CD4-positive, alpha-beta memory T cell (primary cell): ENCODE results near the gene GHRH. TPM values are rescaled to one million over a fixed set of nuclear protein-coding genes. Genes with fewer than 3 reads are reported as not detected.

Source experiments
- CTCF ChIA-PET: fragments of 350-600 bp; sonication (Branson Sonifier 250); formaldehyde crosslinking; loops from one replicate; lab custom pipeline; 2021; ENCODE audit warnings: inconsistent platforms; ENCODE audit not compliant: partially characterized antibody; lab: Charles Lee
- POLR2A ChIA-PET: fragments of 350-600 bp; sonication (Branson Sonifier 250); formaldehyde crosslinking; loops from one replicate; lab custom pipeline; 2021; ENCODE audit not compliant: partially characterized antibody; lab: Charles Lee
- DNase-seq, 5 donors: peaks; one replicate each; pipeline versions ENCODE4 v3.0.0 to v3.0.0-alpha.2; 2020 to 2022; ENCODE audit warnings: mixed read lengths in 1 of 5
- H3K27ac ChIP-seq: one replicate; pipeline ENCODE4 v1.7.0; 2013; ENCODE audit warnings: low read depth, low read length
- H3K27me3 ChIP-seq: 2 replicates; pipeline ENCODE4 v1.7.0; 2013; ENCODE audit warnings: mild to moderate bottlenecking, low read length, moderate library complexity; ENCODE audit not compliant: insufficient read depth
- H3K36me3 ChIP-seq: 2 replicates; pipeline ENCODE4 v1.7.0; 2013; ENCODE audit warnings: mild to moderate bottlenecking, low read length, moderate library complexity; ENCODE audit not compliant: insufficient read depth
- H3K4me1 ChIP-seq: 2 replicates; pipeline ENCODE4 v1.7.0; 2013; ENCODE audit warnings: mild to moderate bottlenecking, low read length, moderate library complexity; ENCODE audit not compliant: insufficient read depth
- H3K4me3 ChIP-seq, 2 donors: one replicate each; pipeline ENCODE4 v1.7.0; 2013; ENCODE audit warnings: low read length in 2 of 2, mild to moderate bottlenecking in 1 of 2
- H3K9me3 ChIP-seq, 2 donors: one replicate each; pipeline ENCODE4 v1.7.0; 2013; ENCODE audit warnings: low read length in 2 of 2, control low read depth in 1 of 2; ENCODE audit not compliant: control insufficient read depth in 1 of 2
- H3K27ac Mint-ChIP-seq, 7 donors: one replicate each; pipeline ENCODE4 v1.8.0; 2020 to 2021; ENCODE audit warnings: mixed read lengths in 7 of 7, mild to moderate bottlenecking in 6 of 7, inconsistent platforms in 3 of 7, moderate library complexity in 3 of 7
- H3K27me3 Mint-ChIP-seq, 2 donors: one replicate each; pipeline ENCODE4 v1.8.0; 2020 to 2021; ENCODE audit warnings: mixed read lengths in 2 of 2
- H3K36me3 Mint-ChIP-seq, 2 donors: one replicate each; pipeline ENCODE4 v1.8.0; 2020 to 2021; ENCODE audit warnings: mixed read lengths in 2 of 2, inconsistent platforms in 1 of 2, mild to moderate bottlenecking in 1 of 2
- H3K4me1 Mint-ChIP-seq, 4 donors: one replicate each; pipeline ENCODE4 v1.8.0; 2020 to 2021; ENCODE audit warnings: mixed read lengths in 4 of 4, mild to moderate bottlenecking in 1 of 4
- H3K4me3 Mint-ChIP-seq, 8 donors: one replicate each; pipeline ENCODE4 v1.8.0; 2020 to 2021; ENCODE audit warnings: mixed read lengths in 8 of 8, mild to moderate bottlenecking in 7 of 8, moderate library complexity in 6 of 8, inconsistent platforms in 3 of 8
- H3K9me3 Mint-ChIP-seq, 8 donors: one replicate each; pipeline ENCODE4 v1.8.0; 2020 to 2021; ENCODE audit warnings: mixed read lengths in 8 of 8, mild to moderate bottlenecking in 5 of 8, inconsistent platforms in 3 of 8, moderate library complexity in 1 of 8
- intact Hi-C: fragments of 100-400 bp; cut with micrococcal nuclease; formaldehyde crosslinking; loops from one replicate; pipeline ENCODE4 v1.15.1; 2023
- polyA plus RNA-seq, 2 donors: library from polyadenylated mRNA; unstranded; fragments of 300-500 nt; fragmentation: Illumina TruSeq; gene quantifications; one replicate each; pipeline ENCODE4 v1.2.3, GENCODE V29; 2021
- total RNA-seq, 2 experiments: library from RNA; stranded (reverse); gene quantifications; one replicate each; pipeline ENCODE4 v1.2.3, GENCODE V29; 2021

GHRH gene
- total and polyA plus RNA-seq, 4 experiments from 2014 or later = not detected

GRCh38 chr20:37225146-37225545 lies 36.5 kb downstream of the GHRH start:
- ChIA-PET POLR2A (no interaction called here), CTCF (interaction anchor here (0.7 to 1.8 kb wide), 3 partner anchors 30 to 316 kb away, joined by 3 to 4 read pairs (median 3); no protein-coding TSS in a partner anchor)
- H3K9me3 Mint-ChIP-seq = no peaks in the 10 kb centered on the region
- no peak for DNase-seq
- H3K27me3 Mint-ChIP-seq = no peaks in the 10 kb centered on the region
- no peaks in the 10 kb centered on the region for H3K9me3 ChIP-seq
- intact Hi-C loops = no loop called here
- no peaks in the 10 kb centered on the region for H3K4me1 ChIP-seq
- H3K27ac ChIP-seq = no peak overlapping the region
- H3K4me3 Mint-ChIP-seq = no peak overlapping the region
- H3K27ac Mint-ChIP-seq = peak overlapping the region in 2 of 7 donors; percentile 2 to 48
- H3K4me1 Mint-ChIP-seq = peaks cover 0 to 2% (median 0%) of the 10 kb centered on the region in 4 donors
- H3K36me3 Mint-ChIP-seq = peaks cover 70 to 85% of the 10 kb centered on the region in 2 donors
- H3K27me3 ChIP-seq = no peaks in the 10 kb centered on the region
- H3K36me3 ChIP-seq = peaks cover 93% of the 10 kb centered on the region
- H3K4me3 ChIP-seq = no peak overlapping the region

GRCh38 chr20:37223053-37223452 lies 38.6 kb downstream of the GHRH start:
- H3K4me3 Mint-ChIP-seq = no peak overlapping the region
- no peak overlapping the region for H3K27ac ChIP-seq
- no peaks in the 10 kb centered on the region for H3K4me1 ChIP-seq
- peak overlapping the region in 1 of 7 donors; percentile 12 for H3K27ac Mint-ChIP-seq
- DNase-seq = no peak
- peaks cover 62 to 80% of the 10 kb centered on the region in 2 donors for H3K36me3 Mint-ChIP-seq
- intact Hi-C loops = no loop called here
- no peaks in the 10 kb centered on the region for H3K27me3 Mint-ChIP-seq
- no peaks in the 10 kb centered on the region for H3K9me3 ChIP-seq
- H3K27me3 ChIP-seq = no peaks in the 10 kb centered on the region
- peaks cover 0 to 1% (median 0%) of the 10 kb centered on the region in 4 donors for H3K4me1 Mint-ChIP-seq
- H3K9me3 Mint-ChIP-seq = no peaks in the 10 kb centered on the region
- ChIA-PET CTCF (interaction anchor here (1.3 kb wide), 1 partner anchor 28 kb away, joined by 6 read pairs; no protein-coding TSS in a partner anchor), POLR2A (no interaction called here)
- peaks cover 79% of the 10 kb centered on the region for H3K36me3 ChIP-seq
- no peak overlapping the region for H3K4me3 ChIP-seq

GRCh38 chr20:37222086-37222485 lies 39.5 kb downstream of the GHRH start:
- Histone ChIP-seq H3K9me3 (no peaks in the 10 kb centered on the region), H3K27me3 (no peaks in the 10 kb centered on the region), H3K27ac (no peak overlapping the region), H3K4me3 (no peak overlapping the region), H3K36me3 (peaks cover 69% of the 10 kb centered on the region), H3K4me1 (no peaks in the 10 kb centered on the region)
- Mint-ChIP-seq H3K4me3 (no peak overlapping the region), H3K36me3 (peaks cover 56 to 75% of the 10 kb centered on the region in 2 donors), H3K27ac (peak overlapping the region in 1 of 7 donors; percentile 3), H3K27me3 (no peaks in the 10 kb centered on the region), H3K4me1 (peaks cover 0 to 1% (median 0%) of the 10 kb centered on the region in 4 donors), H3K9me3 (no peaks in the 10 kb centered on the region)
- intact Hi-C loops = no loop called here
- ChIA-PET CTCF (interaction anchor here (2.2 kb wide), 1 partner anchor 26 kb away, joined by 11 read pairs; no protein-coding TSS in a partner anchor), POLR2A (no interaction called here)
- DNase-seq = no peak

- intact Hi-C loops = no loop called here
- Mint-ChIP-seq H3K27me3 (no peaks in the 10 kb centered on the region), H3K4me3 (no peak overlapping the region), H3K9me3 (no peaks in the 10 kb centered on the region), H3K36me3 (peaks cover 56 to 76% of the 10 kb centered on the region in 2 donors), H3K4me1 (peaks cover 0 to 1% (median 0%) of the 10 kb centered on the region in 4 donors), H3K27ac (no peak overlapping the region)
- ChIA-PET POLR2A (no interaction called here), CTCF (interaction anchor here (0.5 to 2.2 kb wide), 3 partner anchors 25 to 313 kb away, joined by 3 to 11 read pairs (median 3); no protein-coding TSS in a partner anchor)
- Histone ChIP-seq H3K9me3 (no peaks in the 10 kb centered on the region), H3K27ac (no peak overlapping the region), H3K27me3 (no peaks in the 10 kb centered on the region), H3K4me1 (no peaks in the 10 kb centered on the region), H3K4me3 (no peak overlapping the region), H3K36me3 (peaks cover 59% of the 10 kb centered on the region)
- DNase-seq = no peak
These were observed 40.9 kb downstream of the GHRH start for GRCh38 chr20:37220731-37221130.

GRCh38 chr20:37219751-37220668 lies 41.6 kb downstream of the GHRH start:
- Mint-ChIP-seq H3K27me3 (no peaks in the 10 kb centered on the region), H3K4me3 (no peak overlapping the region), H3K4me1 (peaks cover 0 to 1% (median 0%) of the 10 kb centered on the region in 4 donors), H3K9me3 (peaks cover 0 to 2% (median 0%) of the 10 kb centered on the region in 8 donors), H3K27ac (peak overlapping the region in 4 of 7 donors; percentile 3 to 37 (median 20)), H3K36me3 (peaks cover 56 to 76% of the 10 kb centered on the region in 2 donors)
- H3K4me1 ChIP-seq = no peaks in the 10 kb centered on the region
- CTCF ChIA-PET = interaction anchor here (0.5 to 2.2 kb wide), 3 partner anchors 24 to 313 kb away, joined by 3 to 11 read pairs (median 3); no protein-coding TSS in a partner anchor
- intact Hi-C loops = no loop called here
- POLR2A ChIA-PET = interaction anchor here (1.1 kb wide), 1 partner anchor 41 kb away, joined by 3 read pairs; the partner anchor contains the start of genes MROH8 and RPN2
- DNase-seq = no peak
- H3K27me3 ChIP-seq = no peaks in the 10 kb centered on the region
- H3K9me3 ChIP-seq = no peaks in the 10 kb centered on the region
- peaks cover 56% of the 10 kb centered on the region for H3K36me3 ChIP-seq
- no peak overlapping the region for H3K27ac ChIP-seq
- no peak overlapping the region for H3K4me3 ChIP-seq

GRCh38 chr20:37218976-37219375 lies 42.6 kb downstream of the GHRH start:
- Mint-ChIP-seq H3K9me3 (peaks cover 0 to 2% (median 0%) of the 10 kb centered on the region in 8 donors), H3K27ac (no peak overlapping the region), H3K4me3 (no peak overlapping the region), H3K4me1 (peaks cover 0 to 5% (median 0%) of the 10 kb centered on the region in 4 donors), H3K27me3 (no peaks in the 10 kb centered on the region), H3K36me3 (peaks cover 51 to 74% of the 10 kb centered on the region in 2 donors)
- no peaks in the 10 kb centered on the region for H3K27me3 ChIP-seq
- ChIA-PET CTCF (no interaction called here), POLR2A (no interaction called here)
- DNase-seq = no peak
- H3K9me3 ChIP-seq = no peaks in the 10 kb centered on the region
- no peak overlapping the region for H3K27ac ChIP-seq
- no peaks in the 10 kb centered on the region for H3K4me1 ChIP-seq
- peaks cover 53% of the 10 kb centered on the region for H3K36me3 ChIP-seq
- intact Hi-C loops = no loop called here
- H3K4me3 ChIP-seq = no peak overlapping the region

- peaks cover 46 to 74% of the 10 kb centered on the region in 2 donors for H3K36me3 Mint-ChIP-seq
- no peak overlapping the region for H3K4me3 Mint-ChIP-seq
- no peaks in the 10 kb centered on the region for H3K4me1 ChIP-seq
- ChIA-PET POLR2A (no interaction called here), CTCF (no interaction called here)
- intact Hi-C loops = no loop called here
- no peaks in the 10 kb centered on the region for H3K27me3 Mint-ChIP-seq
- H3K4me1 Mint-ChIP-seq = peaks cover 0 to 5% (median 0%) of the 10 kb centered on the region in 4 donors
- DNase-seq = no peak
- H3K4me3 ChIP-seq = no peak overlapping the region
- H3K9me3 Mint-ChIP-seq = peaks cover 0 to 2% (median 0%) of the 10 kb centered on the region in 8 donors
- H3K27me3 ChIP-seq = no peaks in the 10 kb centered on the region
- peaks cover 53% of the 10 kb centered on the region for H3K36me3 ChIP-seq
- no peak overlapping the region for H3K27ac ChIP-seq
- no peaks in the 10 kb centered on the region for H3K9me3 ChIP-seq
- H3K27ac Mint-ChIP-seq = no peak overlapping the region
These were observed 43.2 kb downstream of the GHRH start for GRCh38 chr20:37218441-37218840.
